MG63 (cell line): ENCODE results near the gene TSR3. TPM values are rescaled to one million over a fixed set of nuclear protein-coding genes. Genes with fewer than 3 reads are reported as not detected.

ENCODE experiments used
- DNase-seq: peaks from one replicate; pipeline ENCODE4 v3.0.0-alpha.2; 2020
- H3K27me3 ChIP-seq: fragments of 250-450 bp; sonication (Bioruptor Pico); 2 replicates; pipeline ENCODE4 v1.5.1; 2020; ENCODE audit warnings: mild to moderate bottlenecking, moderate library complexity
- H3K36me3 ChIP-seq: fragments of 250-450 bp; sonication (Bioruptor Pico); 2 replicates; pipeline ENCODE4 v1.5.1; 2020; ENCODE audit warnings: mild to moderate bottlenecking, moderate library complexity
- H3K4me3 ChIP-seq: fragments of 250-450 bp; sonication (Bioruptor Pico); 2 replicates; pipeline ENCODE4 v1.5.1; 2020; ENCODE audit warnings: mild to moderate bottlenecking, moderate library complexity
- H3K9me3 ChIP-seq: fragments of 250-450 bp; sonication (Bioruptor Pico); 2 replicates; pipeline ENCODE4 v1.5.1; 2020; ENCODE audit warnings: mild to moderate bottlenecking, moderate library complexity
- total RNA-seq: library from RNA; depleted of rRNA; stranded (reverse); fragments of >200 nt; shearing (Covaris generic); gene quantifications from 2 replicates; pipeline ENCODE4 v1.2.3, GENCODE V29; 2014; ENCODE audit warnings: low replicate concordance

TSR3 gene
- total RNA-seq, 1 experiment from 2014 or later: 138 TPM

GRCh38 chr16:1346422-1347285 lies 5.0 kb downstream of the TSR3 start:
- DNase-seq: peak; percentile 37
- Histone ChIP-seq H3K27me3 (peaks cover 13% of the 10 kb centered on the region), H3K36me3 (peaks cover 17% of the 10 kb centered on the region), H3K4me3 (no peak overlapping the region), H3K9me3 (no peaks in the 10 kb centered on the region)

- Histone ChIP-seq H3K36me3 (peaks cover 17% of the 10 kb centered on the region), H3K9me3 (no peaks in the 10 kb centered on the region), H3K27me3 (peaks cover 21% of the 10 kb centered on the region), H3K4me3 (no peak overlapping the region)
- no peak for DNase-seq
These were observed 5.8 kb downstream of the TSR3 start for GRCh38 chr16:1345651-1346421.

GRCh38 chr16:1345087-1345486 lies 6.6 kb downstream of the TSR3 start:
- Histone ChIP-seq H3K36me3 (peaks cover 10% of the 10 kb centered on the region), H3K9me3 (no peaks in the 10 kb centered on the region), H3K4me3 (no peak overlapping the region), H3K27me3 (peaks cover 22% of the 10 kb centered on the region)
- DNase-seq: no peak

GRCh38 chr16:1344499-1344898 lies 7.2 kb downstream of the TSR3 start:
- Histone ChIP-seq H3K4me3 (no peak overlapping the region), H3K9me3 (no peaks in the 10 kb centered on the region), H3K36me3 (peaks cover 5% of the 10 kb centered on the region), H3K27me3 (peaks cover 22% of the 10 kb centered on the region)
- DNase-seq: no peak

GRCh38 chr16:1343428-1344242 lies 8.0 kb downstream of the TSR3 start:
- H3K27me3 ChIP-seq: peaks cover 30% of the 10 kb centered on the region
- H3K36me3 ChIP-seq: peaks cover 3% of the 10 kb centered on the region; the same call in 1 of the 2 replicates
- no peak for DNase-seq
- H3K4me3 ChIP-seq: no peak overlapping the region
- no peaks in the 10 kb centered on the region for H3K9me3 ChIP-seq

GRCh38 chr16:1342526-1343427 lies 8.9 kb downstream of the TSR3 start:
- peaks cover 32% of the 10 kb centered on the region for H3K27me3 ChIP-seq
- H3K4me3 ChIP-seq: no peak overlapping the region
- DNase-seq: peak; percentile 97
- no peaks in the 10 kb centered on the region for H3K36me3 ChIP-seq
- H3K9me3 ChIP-seq: no peaks in the 10 kb centered on the region

GRCh38 chr16:1341495-1342420 lies 9.9 kb downstream of the TSR3 start:
- peaks cover 35% of the 10 kb centered on the region for H3K27me3 ChIP-seq
- no peak for DNase-seq
- H3K36me3 ChIP-seq: no peaks in the 10 kb centered on the region
- no peaks in the 10 kb centered on the region for H3K9me3 ChIP-seq
- no peak overlapping the region for H3K4me3 ChIP-seq

GRCh38 chr16:1340730-1341494 lies 10.8 kb downstream of the TSR3 start:
- Histone ChIP-seq H3K9me3 (no peaks in the 10 kb centered on the region), H3K4me3 (no peak overlapping the region), H3K36me3 (no peaks in the 10 kb centered on the region), H3K27me3 (peaks cover 41% of the 10 kb centered on the region)
- DNase-seq: no peak

- H3K36me3 ChIP-seq: no peaks in the 10 kb centered on the region
- no peak for DNase-seq
- H3K27me3 ChIP-seq: peaks cover 57% of the 10 kb centered on the region
- H3K9me3 ChIP-seq: no peaks in the 10 kb centered on the region
- no peak overlapping the region for H3K4me3 ChIP-seq
These were observed 12.6 kb downstream of the TSR3 start for GRCh38 chr16:1338855-1339675.

- no peak for DNase-seq
- Histone ChIP-seq H3K27me3 (peaks cover 63% of the 10 kb centered on the region), H3K4me3 (no peak overlapping the region), H3K36me3 (no peaks in the 10 kb centered on the region), H3K9me3 (no peaks in the 10 kb centered on the region)
These were observed 13.5 kb downstream of the TSR3 start for GRCh38 chr16:1338119-1338730.

GRCh38 chr16:1337486-1337885 lies 14.2 kb downstream of the TSR3 start:
- Histone ChIP-seq H3K36me3 (no peaks in the 10 kb centered on the region), H3K9me3 (no peaks in the 10 kb centered on the region), H3K4me3 (no peak overlapping the region), H3K27me3 (peaks cover 68% of the 10 kb centered on the region)
- DNase-seq: no peak

- H3K9me3 ChIP-seq: no peaks in the 10 kb centered on the region
- no peaks in the 10 kb centered on the region for H3K36me3 ChIP-seq
- no peak overlapping the region for H3K4me3 ChIP-seq
- DNase-seq: no peak
- peaks cover 68% of the 10 kb centered on the region for H3K27me3 ChIP-seq
These were observed 15.1 kb downstream of the TSR3 start for GRCh38 chr16:1336619-1337018.

GRCh38 chr16:1335996-1336395 lies 15.7 kb downstream of the TSR3 start:
- no peaks in the 10 kb centered on the region for H3K36me3 ChIP-seq
- DNase-seq: no peak
- H3K27me3 ChIP-seq: peaks cover 64% of the 10 kb centered on the region
- H3K9me3 ChIP-seq: no peaks in the 10 kb centered on the region
- H3K4me3 ChIP-seq: no peak overlapping the region
